ENCODE data around the gene VOPP1.

DNA sequence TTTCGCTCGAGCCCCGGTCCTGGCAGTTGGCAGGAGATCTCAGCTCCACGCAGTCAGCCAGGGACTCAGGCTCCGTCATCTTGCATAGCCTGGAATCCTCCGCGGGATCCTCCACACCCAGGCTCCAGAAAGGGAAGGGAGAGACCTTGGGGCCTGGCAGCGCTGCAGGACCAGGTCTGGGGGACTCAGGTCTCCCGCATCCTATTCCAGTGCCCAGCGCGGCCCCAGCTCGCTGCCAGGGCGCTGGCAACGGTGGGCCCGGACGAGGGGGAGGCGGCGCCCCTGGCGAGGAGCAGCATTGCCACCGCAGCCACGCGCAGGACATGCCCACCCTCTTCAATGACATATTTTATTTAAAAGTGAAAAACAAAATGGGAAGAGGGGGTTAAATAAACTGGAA is 123.8 kb downstream of the VOPP1 start:
- TF ChIP-seq, protein P1, sequence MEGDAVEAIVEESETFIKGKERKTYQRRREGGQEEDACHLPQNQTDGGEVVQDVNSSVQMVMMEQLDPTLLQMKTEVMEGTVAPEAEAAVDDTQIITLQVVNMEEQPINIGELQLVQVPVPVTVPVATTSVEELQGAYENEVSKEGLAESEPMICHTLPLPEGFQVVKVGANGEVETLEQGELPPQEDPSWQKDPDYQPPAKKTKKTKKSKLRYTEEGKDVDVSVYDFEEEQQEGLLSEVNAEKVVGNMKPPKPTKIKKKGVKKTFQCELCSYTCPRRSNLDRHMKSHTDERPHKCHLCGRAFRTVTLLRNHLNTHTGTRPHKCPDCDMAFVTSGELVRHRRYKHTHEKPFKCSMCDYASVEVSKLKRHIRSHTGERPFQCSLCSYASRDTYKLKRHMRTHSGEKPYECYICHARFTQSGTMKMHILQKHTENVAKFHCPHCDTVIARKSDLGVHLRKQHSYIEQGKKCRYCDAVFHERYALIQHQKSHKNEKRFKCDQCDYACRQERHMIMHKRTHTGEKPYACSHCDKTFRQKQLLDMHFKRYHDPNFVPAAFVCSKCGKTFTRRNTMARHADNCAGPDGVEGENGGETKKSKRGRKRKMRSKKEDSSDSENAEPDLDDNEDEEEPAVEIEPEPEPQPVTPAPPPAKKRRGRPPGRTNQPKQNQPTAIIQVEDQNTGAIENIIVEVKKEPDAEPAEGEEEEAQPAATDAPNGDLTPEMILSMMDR (IDR thresholded peaks at IDR 0.05), result no peak
- TF ChIP-seq ZFX (IDR thresholded peaks at IDR 0.05; ENCODE audit: borderline replicate concordance), result no peak

Measured in 22Rv1 (cell line).